Right lobe of liver (tissue), 4 donors: ENCODE data around the gene CDIPT.

Experiments used
- POLR2A ChIP-seq: fragments of 450-650 bp; IDR thresholded peaks from one replicate; pipeline ENCODE4 v1.6.1; 2017; ENCODE audit warnings: antibody characterized with exemption, mild to moderate bottlenecking
- TF ChIP-seq, protein P1 (sequence below), 4 donors: fragments of 200-600 bp in 3 of 4; fragments of 450-650 bp in 1 of 4; IDR thresholded peaks; one replicate each; pipeline versions ENCODE4 v1.5.1 to v1.8.0; 2016 to 2022; ENCODE audit warnings: antibody characterized with exemption in 4 of 4, mild to moderate bottlenecking in 2 of 4
- donor health status: DM: no; HTN: no; CAD: no.
- donor health status: DM: no; HTN: no; CAD: no.
- donor health status: DM: no; HTN: yes; CAD: no.

DNA sequence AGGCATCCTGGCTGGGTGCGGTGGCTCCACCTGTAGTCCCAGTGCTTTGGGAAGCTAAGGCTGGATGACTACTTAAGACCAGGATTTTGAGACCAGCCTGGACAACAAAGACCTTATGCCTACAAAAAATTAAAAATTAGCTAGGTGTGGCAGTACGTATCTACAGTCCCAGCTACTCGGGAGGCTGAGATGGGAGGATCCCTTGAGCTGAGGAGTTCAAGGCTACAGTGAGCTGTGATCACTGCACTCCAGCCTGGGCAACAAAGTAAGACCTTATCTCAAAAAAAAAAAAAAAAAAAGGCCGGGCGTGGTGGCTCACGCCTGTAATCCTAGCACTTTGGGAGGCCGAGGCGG is 36.7 kb downstream of the CDIPT start:
- TF ChIP-seq, protein P1, sequence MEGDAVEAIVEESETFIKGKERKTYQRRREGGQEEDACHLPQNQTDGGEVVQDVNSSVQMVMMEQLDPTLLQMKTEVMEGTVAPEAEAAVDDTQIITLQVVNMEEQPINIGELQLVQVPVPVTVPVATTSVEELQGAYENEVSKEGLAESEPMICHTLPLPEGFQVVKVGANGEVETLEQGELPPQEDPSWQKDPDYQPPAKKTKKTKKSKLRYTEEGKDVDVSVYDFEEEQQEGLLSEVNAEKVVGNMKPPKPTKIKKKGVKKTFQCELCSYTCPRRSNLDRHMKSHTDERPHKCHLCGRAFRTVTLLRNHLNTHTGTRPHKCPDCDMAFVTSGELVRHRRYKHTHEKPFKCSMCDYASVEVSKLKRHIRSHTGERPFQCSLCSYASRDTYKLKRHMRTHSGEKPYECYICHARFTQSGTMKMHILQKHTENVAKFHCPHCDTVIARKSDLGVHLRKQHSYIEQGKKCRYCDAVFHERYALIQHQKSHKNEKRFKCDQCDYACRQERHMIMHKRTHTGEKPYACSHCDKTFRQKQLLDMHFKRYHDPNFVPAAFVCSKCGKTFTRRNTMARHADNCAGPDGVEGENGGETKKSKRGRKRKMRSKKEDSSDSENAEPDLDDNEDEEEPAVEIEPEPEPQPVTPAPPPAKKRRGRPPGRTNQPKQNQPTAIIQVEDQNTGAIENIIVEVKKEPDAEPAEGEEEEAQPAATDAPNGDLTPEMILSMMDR (IDR thresholded peaks at IDR 0.05), result no peak
- no peak for TF ChIP-seq POLR2A
